OCI-LY1 (cell line): Measurements from ENCODE around the gene SPNS2.

ENCODE experiments used
- CTCF ChIP-seq: fragments of 200-600 bp; sonication (generic), shearing (Covaris generic); IDR thresholded peaks from 2 replicates; pipeline ENCODE4 v1.5.1; 2017; ENCODE audit warnings: mild to moderate bottlenecking, antibody characterized with exemption, low read length, moderate library complexity, mixed read lengths
- EZH2 ChIP-seq: fragments of 200-600 bp; sonication (generic), shearing (Covaris generic); IDR thresholded peaks from 2 replicates; pipeline ENCODE4 v1.8.0; 2017; ENCODE audit warnings: borderline replicate concordance, mixed run types, mild to moderate bottlenecking, antibody characterized with exemption, low read length, moderate library complexity, mixed read lengths

GRCh38 chr17:4569591-4569990 lies 70.9 kb downstream of the SPNS2 start:
- TF ChIP-seq CTCF (no peak), EZH2 (no peak)
